Gastrocnemius medialis (tissue), 4 donors: ENCODE results near the gene ATF3.

Experiments
- POLR2A ChIP-seq, 2 donors: fragments of 450-650 bp; IDR thresholded peaks; one replicate each; pipeline ENCODE4 v1.6.1; 2017; ENCODE audit warnings: antibody characterized with exemption in 2 of 2, mild to moderate bottlenecking in 2 of 2, moderate library complexity in 2 of 2
- TF ChIP-seq, protein P1 (sequence below), 5 experiments: fragments of 450-650 bp in 3 of 5; fragments of 200-600 bp in 2 of 5; sonication (generic) in 2 of 5; IDR thresholded peaks in 4 of 5; conservative IDR thresholded peaks in 1 of 5; 1 replicate in 4 of 5; 2 replicates in 1 of 5; pipeline ENCODE4 v1.5.1; 2016 to 2019; ENCODE audit warnings: antibody characterized with exemption in 5 of 5, mild to moderate bottlenecking in 3 of 5, moderate library complexity in 3 of 5

DNA sequence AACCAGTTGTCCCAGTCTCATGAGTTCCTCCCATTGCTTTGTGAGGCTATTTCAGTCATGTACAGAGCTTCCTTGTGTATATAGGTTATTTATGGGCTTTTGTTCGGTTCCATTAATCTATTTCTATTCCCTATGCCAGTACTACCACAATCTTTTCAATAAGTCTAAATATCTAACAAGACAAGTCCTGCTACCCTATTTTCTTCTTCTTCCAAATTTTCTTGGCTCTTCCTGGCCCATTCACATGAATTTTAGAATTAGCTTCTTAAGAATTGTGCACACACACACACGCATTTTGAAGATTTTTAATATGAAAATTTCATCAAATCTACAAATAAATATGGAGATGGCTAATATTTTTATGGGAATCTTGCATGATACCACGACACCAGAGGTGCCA, 33.8 kb upstream of the ATF3 start:
- TF ChIP-seq POLR2A (IDR thresholded peaks at IDR 0.05), result no peak
- TF ChIP-seq, protein P1, sequence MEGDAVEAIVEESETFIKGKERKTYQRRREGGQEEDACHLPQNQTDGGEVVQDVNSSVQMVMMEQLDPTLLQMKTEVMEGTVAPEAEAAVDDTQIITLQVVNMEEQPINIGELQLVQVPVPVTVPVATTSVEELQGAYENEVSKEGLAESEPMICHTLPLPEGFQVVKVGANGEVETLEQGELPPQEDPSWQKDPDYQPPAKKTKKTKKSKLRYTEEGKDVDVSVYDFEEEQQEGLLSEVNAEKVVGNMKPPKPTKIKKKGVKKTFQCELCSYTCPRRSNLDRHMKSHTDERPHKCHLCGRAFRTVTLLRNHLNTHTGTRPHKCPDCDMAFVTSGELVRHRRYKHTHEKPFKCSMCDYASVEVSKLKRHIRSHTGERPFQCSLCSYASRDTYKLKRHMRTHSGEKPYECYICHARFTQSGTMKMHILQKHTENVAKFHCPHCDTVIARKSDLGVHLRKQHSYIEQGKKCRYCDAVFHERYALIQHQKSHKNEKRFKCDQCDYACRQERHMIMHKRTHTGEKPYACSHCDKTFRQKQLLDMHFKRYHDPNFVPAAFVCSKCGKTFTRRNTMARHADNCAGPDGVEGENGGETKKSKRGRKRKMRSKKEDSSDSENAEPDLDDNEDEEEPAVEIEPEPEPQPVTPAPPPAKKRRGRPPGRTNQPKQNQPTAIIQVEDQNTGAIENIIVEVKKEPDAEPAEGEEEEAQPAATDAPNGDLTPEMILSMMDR (IDR thresholded peaks at IDR 0.05 in 4 of 5, conservative IDR thresholded peaks at IDR 0.05 in 1 of 5), result no peak
